K562 (cell line): ENCODE data around the gene SLC12A4. TPM values are rescaled to one million over a fixed set of nuclear protein-coding genes. Genes with fewer than 3 reads are reported as not detected.
A peak's percentile ranks its signal among the peaks of the same experiment; 100 is the strongest.

Experiments
- ATF3 ChIP-seq, 2 experiments: fragments of 450-650 bp in 1 of 2; sonication (generic) in 1 of 2; formaldehyde crosslinking in 1 of 2; IDR thresholded peaks in 1 of 2; conservative IDR thresholded peaks in 1 of 2; 2 replicates each; pipeline versions ENCODE4 v1.6.1 to v1.8.1; 2016 to 2023; ENCODE audit warnings: mild to moderate bottlenecking in 2 of 2, moderate library complexity in 2 of 2, inconsistent platforms in 1 of 2, missing genetic modification reagents in 1 of 2
- C11orf30 ChIP-seq: fragments of 450-650 bp; IDR thresholded peaks from 2 replicates; pipeline ENCODE4 v1.6.1; 2016; ENCODE audit warnings: low read depth, mild to moderate bottlenecking
- CBX3 ChIP-seq, 2 experiments: IDR thresholded peaks; 1 replicate in 1 of 2; 2 replicates in 1 of 2; pipeline ENCODE4 v1.6.1; 2012; ENCODE audit warnings: inconsistent platforms in 2 of 2, low read length in 2 of 2, borderline replicate concordance in 1 of 2, control low read depth in 1 of 2
- CC2D1A ChIP-seq: fragments of 450-650 bp; IDR thresholded peaks from 2 replicates; pipeline ENCODE4 v1.6.1; 2017; ENCODE audit warnings: mild to moderate bottlenecking
- CSDE1 ChIP-seq, 2 experiments: fragments of 450-650 bp; IDR thresholded peaks; 2 replicates each; pipeline ENCODE4 v1.6.1; 2016; ENCODE audit warnings: mild to moderate bottlenecking in 1 of 2
- DIDO1 ChIP-seq: fragments of 450-650 bp; IDR thresholded peaks from 2 replicates; pipeline ENCODE4 v1.6.1; 2016; ENCODE audit warnings: low read depth, missing biosample characterization, missing genetic modification characterization
- DPF2 ChIP-seq: fragments of 450-650 bp; IDR thresholded peaks from 2 replicates; pipeline ENCODE4 v1.6.1; 2016
- MBD1 ChIP-seq: fragments of 250-450 bp; sonication (Bioruptor Pico); IDR thresholded peaks from 2 replicates; pipeline ENCODE4 v1.8.0; 2022; ENCODE audit warnings: inconsistent platforms
- SLC30A9 ChIP-seq: fragments of 250-450 bp; sonication (Bioruptor Pico); IDR thresholded peaks from 2 replicates; pipeline ENCODE4 v1.8.0; 2022; ENCODE audit warnings: mild to moderate bottlenecking, moderate library complexity
- ZBTB8A ChIP-seq: fragments of 450-650 bp; IDR thresholded peaks from 2 replicates; pipeline ENCODE4 v1.6.1; 2018; ENCODE audit warnings: mild to moderate bottlenecking, moderate library complexity; ENCODE audit not compliant: partially characterized antibody
- ZNF324 ChIP-seq: fragments of 250-450 bp; sonication (Bioruptor Pico); IDR thresholded peaks from 2 replicates; pipeline ENCODE4 v1.4.0; 2020; ENCODE audit warnings: mild to moderate bottlenecking
- ZNF518B ChIP-seq: fragments of 250-450 bp; sonication (Bioruptor Pico); IDR thresholded peaks from 2 replicates; pipeline ENCODE4 v1.5.0; 2021; ENCODE audit warnings: mild to moderate bottlenecking, moderate library complexity
- polyA plus RNA-seq, 8 experiments: library from polyadenylated mRNA; depleted of rRNA in 4 of 8; stranded (reverse) in 5 of 8; unstranded in 3 of 8; fragments of >200 nt; fragmentation: Nextera tagmentation in 2 of 8; fragmentation: Illumina TruSeq in 1 of 8; extraction: Ambion mirVana in 2 of 8; extraction: Trizol in 1 of 8; gene quantifications; 2 replicates each; pipeline versions ENCODE4 v1.2.1 to v1.2.3, GENCODE V29; 2011 to 2014; ENCODE audit warnings: inconsistent platforms in 1 of 8, missing spikeins in 1 of 8
- total RNA-seq, 7 experiments: library from RNA; depleted of rRNA in 6 of 7; stranded (reverse); fragments of >200 nt in 6 of 7; fragmentation: Illumina TruSeq in 2 of 7; extraction: Trizol in 2 of 7; gene quantifications; 2 replicates each; pipeline versions ENCODE4 v1.2.1 to v1.2.3, GENCODE V29; 2011 to 2021; ENCODE audit warnings: low replicate concordance in 1 of 7
- TF ChIP-seq, protein P1 (sequence below): fragments of 450-650 bp; IDR thresholded peaks from 2 replicates; pipeline ENCODE4 v1.6.1; 2016
- TF ChIP-seq, protein P2 (sequence below): fragments of 200-800 bp; sonication (Bioruptor generic); IDR thresholded peaks from 2 replicates; pipeline ENCODE4 v1.6.1; 2017; ENCODE audit warnings: missing genetic modification characterization, missing compliant biosample characterization
- TF ChIP-seq, protein P3 (sequence below): sonication (generic); formaldehyde crosslinking; IDR thresholded peaks from 2 replicates; pipeline ENCODE4 v1.8.1; 2023; ENCODE audit warnings: mild to moderate bottlenecking, missing genetic modification reagents

Gene SLC12A4
- total and polyA plus RNA-seq, 9 of the 15 experiments (the other 6 are each of a cell fraction or from before 2014, with no cell fraction given): 0.75 to 43.5 (median 15.0) TPM

- TF ChIP-seq ATF3 (IDR thresholded peaks at IDR 0.05) (peak; percentile 58), ATF3 (CRISPR knock-in tag; conservative IDR thresholded peaks at IDR 0.05) (no peak), CSDE1 (IDR thresholded peaks at IDR 0.05) (no peak), SLC30A9 (CRISPR knock-in tag) (no peak), ZNF324 (CRISPR knock-in tag) (no peak), ZBTB8A (no peak), DIDO1 (tag) (no peak), MBD1 (no peak), CC2D1A (no peak), ZNF518B (no peak), DPF2 (0 out of 2 replicates have a peak, but pooled peaks have one; percentile 12), C11orf30 (peak; percentile 30; the same call in 1 of the 2 replicates), CBX3 (IDR thresholded peaks at IDR 0.05; ENCODE audit: borderline replicate concordance in 1 of 2, low read length in 2 of 2) (no peak)
- TF ChIP-seq, protein P1, sequence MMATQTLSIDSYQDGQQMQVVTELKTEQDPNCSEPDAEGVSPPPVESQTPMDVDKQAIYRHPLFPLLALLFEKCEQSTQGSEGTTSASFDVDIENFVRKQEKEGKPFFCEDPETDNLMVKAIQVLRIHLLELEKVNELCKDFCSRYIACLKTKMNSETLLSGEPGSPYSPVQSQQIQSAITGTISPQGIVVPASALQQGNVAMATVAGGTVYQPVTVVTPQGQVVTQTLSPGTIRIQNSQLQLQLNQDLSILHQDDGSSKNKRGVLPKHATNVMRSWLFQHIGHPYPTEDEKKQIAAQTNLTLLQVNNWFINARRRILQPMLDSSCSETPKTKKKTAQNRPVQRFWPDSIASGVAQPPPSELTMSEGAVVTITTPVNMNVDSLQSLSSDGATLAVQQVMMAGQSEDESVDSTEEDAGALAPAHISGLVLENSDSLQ: peak; percentile 20; the same call in 1 of the 2 replicates
- TF ChIP-seq, protein P2, sequence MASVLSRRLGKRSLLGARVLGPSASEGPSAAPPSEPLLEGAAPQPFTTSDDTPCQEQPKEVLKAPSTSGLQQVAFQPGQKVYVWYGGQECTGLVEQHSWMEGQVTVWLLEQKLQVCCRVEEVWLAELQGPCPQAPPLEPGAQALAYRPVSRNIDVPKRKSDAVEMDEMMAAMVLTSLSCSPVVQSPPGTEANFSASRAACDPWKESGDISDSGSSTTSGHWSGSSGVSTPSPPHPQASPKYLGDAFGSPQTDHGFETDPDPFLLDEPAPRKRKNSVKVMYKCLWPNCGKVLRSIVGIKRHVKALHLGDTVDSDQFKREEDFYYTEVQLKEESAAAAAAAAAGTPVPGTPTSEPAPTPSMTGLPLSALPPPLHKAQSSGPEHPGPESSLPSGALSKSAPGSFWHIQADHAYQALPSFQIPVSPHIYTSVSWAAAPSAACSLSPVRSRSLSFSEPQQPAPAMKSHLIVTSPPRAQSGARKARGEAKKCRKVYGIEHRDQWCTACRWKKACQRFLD: no peak
- TF ChIP-seq, protein P3, sequence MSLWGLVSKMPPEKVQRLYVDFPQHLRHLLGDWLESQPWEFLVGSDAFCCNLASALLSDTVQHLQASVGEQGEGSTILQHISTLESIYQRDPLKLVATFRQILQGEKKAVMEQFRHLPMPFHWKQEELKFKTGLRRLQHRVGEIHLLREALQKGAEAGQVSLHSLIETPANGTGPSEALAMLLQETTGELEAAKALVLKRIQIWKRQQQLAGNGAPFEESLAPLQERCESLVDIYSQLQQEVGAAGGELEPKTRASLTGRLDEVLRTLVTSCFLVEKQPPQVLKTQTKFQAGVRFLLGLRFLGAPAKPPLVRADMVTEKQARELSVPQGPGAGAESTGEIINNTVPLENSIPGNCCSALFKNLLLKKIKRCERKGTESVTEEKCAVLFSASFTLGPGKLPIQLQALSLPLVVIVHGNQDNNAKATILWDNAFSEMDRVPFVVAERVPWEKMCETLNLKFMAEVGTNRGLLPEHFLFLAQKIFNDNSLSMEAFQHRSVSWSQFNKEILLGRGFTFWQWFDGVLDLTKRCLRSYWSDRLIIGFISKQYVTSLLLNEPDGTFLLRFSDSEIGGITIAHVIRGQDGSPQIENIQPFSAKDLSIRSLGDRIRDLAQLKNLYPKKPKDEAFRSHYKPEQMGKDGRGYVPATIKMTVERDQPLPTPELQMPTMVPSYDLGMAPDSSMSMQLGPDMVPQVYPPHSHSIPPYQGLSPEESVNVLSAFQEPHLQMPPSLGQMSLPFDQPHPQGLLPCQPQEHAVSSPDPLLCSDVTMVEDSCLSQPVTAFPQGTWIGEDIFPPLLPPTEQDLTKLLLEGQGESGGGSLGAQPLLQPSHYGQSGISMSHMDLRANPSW (CRISPR knock-in tag): no peak
Measured at GRCh38 chr16:67959536-67960329, 8.7 kb downstream of the SLC12A4 start (continued).
